ENCODE measurements around the gene DSCAM. TPM values are rescaled to one million over a fixed set of nuclear protein-coding genes. Genes with fewer than 3 reads are reported as not detected.

The DSCAM gene
- total RNA-seq, 4 donors from 2014 or later: 0.04 to 0.06 TPM; not detected in 2

DNA sequence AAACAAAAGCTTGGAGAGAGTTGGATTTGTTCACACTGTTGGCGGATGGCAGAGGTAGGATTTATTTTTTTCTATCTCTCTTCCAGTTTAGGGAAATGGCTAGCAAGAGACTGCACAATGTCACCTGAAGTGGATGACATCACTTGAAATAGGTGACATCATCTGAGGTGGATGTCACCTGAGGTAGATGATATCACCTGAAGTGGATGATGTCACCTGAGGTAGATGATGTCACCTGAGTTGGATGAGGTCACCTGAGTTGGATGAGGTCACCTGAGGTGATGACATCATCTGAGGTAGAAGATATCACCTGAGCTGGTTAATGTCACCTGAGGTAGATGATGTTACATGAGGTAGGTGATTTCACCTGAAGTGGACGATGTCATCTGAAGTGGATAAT lies 413.4 kb downstream of the DSCAM start:
- intact Hi-C loops (cut with DNase I): no loop called here
- Histone ChIP-seq H3K36me3 (no peaks in the 10 kb centered on the region), H3K27ac (no peak overlapping the region), H3K4me3 (no peak overlapping the region), H3K27me3 (no peaks in the 10 kb centered on the region), H3K9me3 (no peaks in the 10 kb centered on the region), H3K4me1 (no peaks in the 10 kb centered on the region)
- no peak for DNase-seq
- no peak for TF ChIP-seq POLR2A (IDR thresholded peaks at IDR 0.05)
- 87 to 95% methylated on average over 2 of the region's 2 CpGs for WGBS, 2 donors

GRCh38 chr21:40425981-40426380 lies 421.0 kb downstream of the DSCAM start:
- intact Hi-C loops (cut with DNase I): no loop called here
- Histone ChIP-seq H3K4me3 (no peak overlapping the region), H3K9me3 (no peaks in the 10 kb centered on the region), H3K27ac (no peak overlapping the region), H3K36me3 (no peaks in the 10 kb centered on the region), H3K4me1 (no peaks in the 10 kb centered on the region), H3K27me3 (no peaks in the 10 kb centered on the region)
- no peak for TF ChIP-seq POLR2A (IDR thresholded peaks at IDR 0.05)
- TF ChIP-seq, protein P1, sequence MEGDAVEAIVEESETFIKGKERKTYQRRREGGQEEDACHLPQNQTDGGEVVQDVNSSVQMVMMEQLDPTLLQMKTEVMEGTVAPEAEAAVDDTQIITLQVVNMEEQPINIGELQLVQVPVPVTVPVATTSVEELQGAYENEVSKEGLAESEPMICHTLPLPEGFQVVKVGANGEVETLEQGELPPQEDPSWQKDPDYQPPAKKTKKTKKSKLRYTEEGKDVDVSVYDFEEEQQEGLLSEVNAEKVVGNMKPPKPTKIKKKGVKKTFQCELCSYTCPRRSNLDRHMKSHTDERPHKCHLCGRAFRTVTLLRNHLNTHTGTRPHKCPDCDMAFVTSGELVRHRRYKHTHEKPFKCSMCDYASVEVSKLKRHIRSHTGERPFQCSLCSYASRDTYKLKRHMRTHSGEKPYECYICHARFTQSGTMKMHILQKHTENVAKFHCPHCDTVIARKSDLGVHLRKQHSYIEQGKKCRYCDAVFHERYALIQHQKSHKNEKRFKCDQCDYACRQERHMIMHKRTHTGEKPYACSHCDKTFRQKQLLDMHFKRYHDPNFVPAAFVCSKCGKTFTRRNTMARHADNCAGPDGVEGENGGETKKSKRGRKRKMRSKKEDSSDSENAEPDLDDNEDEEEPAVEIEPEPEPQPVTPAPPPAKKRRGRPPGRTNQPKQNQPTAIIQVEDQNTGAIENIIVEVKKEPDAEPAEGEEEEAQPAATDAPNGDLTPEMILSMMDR (IDR thresholded peaks at IDR 0.05): no peak
- 60% methylated on average over 1 of the region's 1 CpG for WGBS, 2 donors
- DNase-seq: no peak

GRCh38 chr21:40422896-40423635 lies 423.9 kb downstream of the DSCAM start:
- Histone ChIP-seq H3K4me1 (no peaks in the 10 kb centered on the region), H3K27ac (no peak overlapping the region), H3K9me3 (peaks cover 0 to 5% (median 0%) of the 10 kb centered on the region in 3 donors), H3K4me3 (no peak overlapping the region), H3K27me3 (no peaks in the 10 kb centered on the region), H3K36me3 (no peaks in the 10 kb centered on the region)
- no peak for DNase-seq
- 77 to 84% methylated on average over 12 of the region's 12 CpGs for WGBS, 2 donors
- no peak for TF ChIP-seq POLR2A (IDR thresholded peaks at IDR 0.05)
- TF ChIP-seq, protein P1 (IDR thresholded peaks at IDR 0.05): no peak
- intact Hi-C loops (cut with DNase I): no loop called here

- no peaks in the 10 kb centered on the region for H3K4me1 ChIP-seq
- no peak for DNase-seq
- H3K27ac ChIP-seq: no peak overlapping the region
- peaks cover 0 to 5% (median 0%) of the 10 kb centered on the region in 3 donors for H3K9me3 ChIP-seq
- TF ChIP-seq, protein P1 (IDR thresholded peaks at IDR 0.05): no peak
- no peak for TF ChIP-seq POLR2A (IDR thresholded peaks at IDR 0.05)
- H3K4me3 ChIP-seq: no peak overlapping the region
- intact Hi-C loops (cut with DNase I): no loop called here
- H3K36me3 ChIP-seq: no peaks in the 10 kb centered on the region
- H3K27me3 ChIP-seq: no peaks in the 10 kb centered on the region
- 20 to 29% methylated on average over 1 to 4 of the region's 4 CpGs for WGBS, 2 donors
Measured at GRCh38 chr21:40421121-40421520, 425.8 kb downstream of the DSCAM start.

DNA sequence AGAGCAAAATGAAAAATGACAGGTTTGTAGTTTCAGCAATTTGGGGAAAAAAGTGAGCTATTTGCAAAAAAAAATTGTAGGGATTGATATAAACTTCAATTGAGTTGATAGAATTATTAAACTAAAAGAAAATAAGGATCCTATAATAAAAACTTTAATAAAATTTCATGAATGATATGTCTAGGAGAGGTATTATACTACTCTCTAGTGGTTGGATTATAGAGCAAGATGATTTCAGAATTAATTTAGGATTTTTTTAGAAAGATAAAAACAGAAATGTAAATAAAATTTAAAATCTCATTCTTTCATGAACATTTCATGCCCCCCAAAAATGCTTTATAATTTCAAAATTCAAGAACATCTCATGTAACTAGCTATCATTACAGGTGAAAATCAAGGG lies 430.4 kb downstream of the DSCAM start:
- no peak for TF ChIP-seq POLR2A (IDR thresholded peaks at IDR 0.05)
- TF ChIP-seq, protein P1 (IDR thresholded peaks at IDR 0.05): no peak
- no peaks in the 10 kb centered on the region for H3K36me3 ChIP-seq
- H3K27me3 ChIP-seq: no peaks in the 10 kb centered on the region
- H3K27ac ChIP-seq: no peak overlapping the region
- no peak for DNase-seq
- H3K4me1 ChIP-seq: no peaks in the 10 kb centered on the region
- no peak overlapping the region for H3K4me3 ChIP-seq
- H3K9me3 ChIP-seq: peaks cover 0 to 5% (median 0%) of the 10 kb centered on the region in 3 donors
- intact Hi-C loops (cut with DNase I): no loop called here
